OCI-LY3 (cell line): ENCODE data around the gene TMEM212.

Source experiments
- EZH2phosphoT487 ChIP-seq: fragments of 200-600 bp; shearing (Covaris generic); IDR thresholded peaks from 2 replicates; pipeline ENCODE4 v1.6.1; 2018; ENCODE audit warnings: antibody characterized with exemption, mixed run types, low read depth
- TF ChIP-seq, protein P1 (sequence below): fragments of 200-600, 300-600 bp; sonication (generic); IDR thresholded peaks from 2 replicates; pipeline ENCODE4 v1.5.1; 2014; ENCODE audit warnings: antibody characterized with exemption, low read length, low read depth

DNA sequence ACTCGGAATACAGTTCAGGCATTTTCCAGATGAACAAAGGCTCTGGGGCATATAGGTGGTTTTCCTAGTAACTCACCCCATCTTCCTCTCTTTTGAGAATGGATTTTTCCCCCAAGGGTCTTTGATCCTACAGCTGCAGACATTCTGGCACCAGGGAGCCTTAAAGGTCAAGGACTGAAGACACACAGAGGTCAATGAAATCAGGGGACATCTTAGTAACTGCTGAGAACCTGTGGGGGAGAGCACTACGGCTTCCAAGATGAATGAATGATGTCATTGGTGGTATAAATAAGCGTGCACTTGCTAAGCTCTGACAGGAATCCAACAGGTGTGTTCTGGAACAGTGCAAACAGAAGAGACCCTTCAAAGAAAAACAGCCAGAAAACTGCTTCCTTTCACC lies 36.3 kb downstream of the TMEM212 start:
- TF ChIP-seq, protein P1, sequence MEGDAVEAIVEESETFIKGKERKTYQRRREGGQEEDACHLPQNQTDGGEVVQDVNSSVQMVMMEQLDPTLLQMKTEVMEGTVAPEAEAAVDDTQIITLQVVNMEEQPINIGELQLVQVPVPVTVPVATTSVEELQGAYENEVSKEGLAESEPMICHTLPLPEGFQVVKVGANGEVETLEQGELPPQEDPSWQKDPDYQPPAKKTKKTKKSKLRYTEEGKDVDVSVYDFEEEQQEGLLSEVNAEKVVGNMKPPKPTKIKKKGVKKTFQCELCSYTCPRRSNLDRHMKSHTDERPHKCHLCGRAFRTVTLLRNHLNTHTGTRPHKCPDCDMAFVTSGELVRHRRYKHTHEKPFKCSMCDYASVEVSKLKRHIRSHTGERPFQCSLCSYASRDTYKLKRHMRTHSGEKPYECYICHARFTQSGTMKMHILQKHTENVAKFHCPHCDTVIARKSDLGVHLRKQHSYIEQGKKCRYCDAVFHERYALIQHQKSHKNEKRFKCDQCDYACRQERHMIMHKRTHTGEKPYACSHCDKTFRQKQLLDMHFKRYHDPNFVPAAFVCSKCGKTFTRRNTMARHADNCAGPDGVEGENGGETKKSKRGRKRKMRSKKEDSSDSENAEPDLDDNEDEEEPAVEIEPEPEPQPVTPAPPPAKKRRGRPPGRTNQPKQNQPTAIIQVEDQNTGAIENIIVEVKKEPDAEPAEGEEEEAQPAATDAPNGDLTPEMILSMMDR: no peak
- no peak for TF ChIP-seq EZH2phosphoT487
